ENCODE measurements around the gene PRKAG3. TPM values are rescaled to one million over a fixed set of nuclear protein-coding genes. Genes with fewer than 3 reads are reported as not detected.

PRKAG3 gene
- total and polyA plus RNA-seq, 2 donors (not counting 3 experiments of a cell fraction or from before 2014, with no cell fraction given): not detected

- dilution Hi-C loops (cut with MboI; ENCODE audit: extremely low pct_ligation_motif_present, low sequenced_read_pairs) (no loop called here), intact Hi-C loops (cut with micrococcal nuclease) (no loop called here)
- H3K4me2 ChIP-seq (ENCODE audit: insufficient read depth, low read length): no peak overlapping the region
- FAIRE-seq (no peak), DNase-seq (ENCODE audit: low read depth, low spot score) (no peak)
- no peaks in the 10 kb centered on the region for H3K9me1 ChIP-seq (replicated peaks; ENCODE audit: control insufficient read depth, extremely low read depth, insufficient read depth, low read length)
- H4K20me1 ChIP-seq (replicated peaks; ENCODE audit: control insufficient read depth, extremely low read depth, insufficient read depth, low read length): no peaks in the 10 kb centered on the region
- H2AFZ ChIP-seq (ENCODE audit: low read depth, low read length): no peak overlapping the region
- no TSS peak for BruUV-seq (replicated peaks)
- no peaks in the 10 kb centered on the region for H3K79me2 ChIP-seq (ENCODE audit: control insufficient read depth, insufficient read depth, low read length)
- no peak overlapping the region for H3K27ac ChIP-seq (ENCODE audit: insufficient read depth, low read depth, low read length)
- no peaks in the 10 kb centered on the region for H3K36me3 ChIP-seq (ENCODE audit: control insufficient read depth in 2 of 2, extremely low read depth in 1 of 2, insufficient read depth in 2 of 2, low read length in 2 of 2)
- no peaks in the 10 kb centered on the region for H3K9me3 ChIP-seq (replicated peaks; ENCODE audit: control insufficient read depth, insufficient read depth, low read length)
- CTCF ChIA-PET: interaction anchor here (0.8 to 1.9 kb wide), 3 partner anchors 18 to 68 kb away, joined by 3 to 17 read pairs (median 4); no protein-coding TSS in a partner anchor
- no peak overlapping the region for H3K9ac ChIP-seq (replicated peaks; ENCODE audit: extremely low read depth, insufficient read depth, low read length)
- H3K4me3 ChIP-seq (replicated peaks in 1 of 3; ENCODE audit: insufficient read depth in 1 of 3, low read depth in 1 of 3, low read length in 3 of 3): no peak overlapping the region
- no peak for TF ChIP-seq EZH2 (IDR thresholded peaks at IDR 0.05; ENCODE audit: borderline replicate concordance, low read depth, low read length, severe bottlenecking)
- no peak for TF ChIP-seq POLR2A (IDR thresholded peaks at IDR 0.05; ENCODE audit: low read depth, low read length)
- no peak for TF ChIP-seq MYC (IDR thresholded peaks at IDR 0.05; ENCODE audit: low read depth, low read length)
- TF ChIP-seq GATA2 (IDR thresholded peaks at IDR 0.05; ENCODE audit: insufficient read depth, insufficient read length, low read depth, low read length): no peak
- TF ChIP-seq FOS (IDR thresholded peaks at IDR 0.05; ENCODE audit: borderline replicate concordance, insufficient read depth, low read length): no peak
- no peak for TF ChIP-seq POLR2AphosphoS5 (IDR thresholded peaks at IDR 0.05; ENCODE audit: insufficient read depth, low read depth, low read length)
- TF ChIP-seq CTCF (IDR thresholded peaks at IDR 0.05; ENCODE audit: extremely low read depth in 1 of 2, insufficient read depth in 1 of 2, low read depth in 1 of 2, low read length in 2 of 2): no peak
- TF ChIP-seq JUN (IDR thresholded peaks at IDR 0.05; ENCODE audit: borderline replicate concordance, insufficient read depth, insufficient read length, low read depth): no peak
- peaks cover 17% of the 10 kb centered on the region for H3K4me1 ChIP-seq (ENCODE audit: control insufficient read depth, extremely low read depth, insufficient read depth, low read length)
- POLR2A ChIA-PET: no interaction called here
- H3K27me3 ChIP-seq (ENCODE audit: control insufficient read depth in 2 of 2, insufficient read depth in 2 of 2, low read length in 2 of 2): no peaks in the 10 kb centered on the region
Measured at GRCh38 chr2:218829868-218830451, 1.6 kb downstream of the PRKAG3 start.

Measured in endothelial cell of umbilical vein (primary cell).